Muscle of leg (tissue), 11 donors: Measurements from ENCODE around the gene CWC25. TPM values are rescaled to one million over a fixed set of nuclear protein-coding genes. Genes with fewer than 3 reads are reported as not detected.
A peak's percentile ranks its signal among the peaks of the same experiment; 100 is the strongest.
"Not testable (repeated sequence)": the region's sequence is repeated elsewhere in the genome, so short reads cannot be mapped to it uniquely, and the experiment has no call there.

Experiments
- DNase-seq: peaks from one replicate; pipeline ENCODE4 v3.0.0; 2013
- H3K27ac ChIP-seq: one replicate; pipeline ENCODE4 v1.5.1; 2013; ENCODE audit warnings: mild to moderate bottlenecking, low read length, control low read depth
- H3K27me3 ChIP-seq: one replicate; pipeline ENCODE4 v1.6.1; 2013; ENCODE audit warnings: low read length; ENCODE audit not compliant: control insufficient read depth, insufficient read depth
- H3K36me3 ChIP-seq: one replicate; pipeline ENCODE4 v1.6.1; 2013; ENCODE audit warnings: low read length; ENCODE audit not compliant: control insufficient read depth, insufficient read depth
- H3K4me1 ChIP-seq: one replicate; pipeline ENCODE4 v1.6.1; 2013; ENCODE audit warnings: low read length; ENCODE audit not compliant: control insufficient read depth, insufficient read depth
- H3K4me3 ChIP-seq: one replicate; pipeline ENCODE4 v1.5.1; 2013; ENCODE audit warnings: low read length, control low read depth
- H3K9me3 ChIP-seq: replicated peaks from 2 replicates; pipeline ENCODE4 v1.6.1; 2013; ENCODE audit warnings: low read depth, low read length; ENCODE audit not compliant: control insufficient read depth
- WGBS: methylation state at CpG from one replicate; pipeline ENCODE4 v1.1.5; 2013; ENCODE audit warnings: missing lambda C conversion rate; ENCODE audit not compliant: insufficient coverage; 5-methylcytosine and 5-hydroxymethylcytosine counted together
- polyA plus RNA-seq, 8 donors: library from polyadenylated mRNA; unstranded; fragments of 120-200 nt; gene quantifications; one replicate each; pipeline versions ENCODE4 v1.2.1 to v1.2.3, GENCODE V29; 2013; ENCODE audit warnings: inconsistent platforms in 1 of 8, low replicate concordance in 1 of 8; ENCODE audit not compliant: insufficient read length in 8 of 8, insufficient read depth in 1 of 8
- total RNA-seq: library from RNA; stranded (reverse); fragments of 120-200 nt; gene quantifications from one replicate; pipeline ENCODE4 v1.2.4, GENCODE V29; 2013

The CWC25 gene
- total and polyA plus RNA-seq, 9 donors: 9.2 to 18.6 (median 14.1) TPM

DNA sequence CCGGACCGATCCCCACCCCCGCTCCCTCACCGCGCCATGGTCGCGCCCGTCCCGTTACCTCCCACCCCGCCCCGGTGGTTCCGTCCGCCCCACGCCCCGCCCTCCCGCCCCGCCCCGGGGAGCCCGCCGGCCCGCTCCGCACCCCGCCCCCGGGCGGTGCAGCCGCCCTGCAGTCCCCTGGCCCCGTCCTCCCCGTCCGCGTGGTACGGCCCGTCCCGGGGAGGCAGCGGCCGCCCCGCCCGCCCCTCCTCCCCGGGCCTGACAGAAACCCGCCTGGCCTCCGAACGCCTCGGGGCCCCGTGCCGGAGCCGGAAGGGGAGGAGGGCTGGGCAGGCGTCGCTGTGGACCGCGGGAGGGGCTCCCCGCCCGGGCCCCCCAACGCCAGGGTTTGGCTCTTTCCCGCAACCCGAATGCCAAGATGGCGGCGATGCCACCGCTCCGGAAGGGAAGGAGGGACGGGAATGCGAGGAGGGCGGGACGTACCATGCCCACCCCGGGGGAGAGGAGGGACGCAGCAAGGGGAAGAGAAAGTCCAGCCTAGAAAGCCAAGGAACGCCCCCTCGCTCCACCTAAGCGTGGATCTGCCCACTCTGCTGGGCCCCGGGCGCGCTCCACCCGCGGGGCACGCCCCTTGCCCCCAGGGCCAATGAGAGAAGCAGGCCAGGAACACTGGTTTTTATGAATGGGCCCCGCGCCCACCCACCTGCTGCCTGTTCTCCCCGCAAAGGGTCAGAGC is 25.5 kb downstream of the CWC25 start, which contains the start of gene PIP4K2B:
PIP4K2B (minus strand) TSS at position 56 of the 736 bp plus-strand sequence. CDS start 132 bp downstream, outside the sequence.
- Histone ChIP-seq H3K27ac (peak within 1 kb of the TSS; percentile 91), H3K4me1 (peaks cover 21% of the 10 kb centered on the region), H3K4me3 (peak within 1 kb of the TSS; percentile 76), H3K36me3 (peaks cover 43% of the 10 kb centered on the region), H3K27me3 (no peaks in the 10 kb centered on the region), H3K9me3 (no peaks in the 10 kb centered on the region)
- WGBS: under 1% methylated on average over 56 of the region's 76 CpGs
- DNase-seq: peak; percentile 98

DNA sequence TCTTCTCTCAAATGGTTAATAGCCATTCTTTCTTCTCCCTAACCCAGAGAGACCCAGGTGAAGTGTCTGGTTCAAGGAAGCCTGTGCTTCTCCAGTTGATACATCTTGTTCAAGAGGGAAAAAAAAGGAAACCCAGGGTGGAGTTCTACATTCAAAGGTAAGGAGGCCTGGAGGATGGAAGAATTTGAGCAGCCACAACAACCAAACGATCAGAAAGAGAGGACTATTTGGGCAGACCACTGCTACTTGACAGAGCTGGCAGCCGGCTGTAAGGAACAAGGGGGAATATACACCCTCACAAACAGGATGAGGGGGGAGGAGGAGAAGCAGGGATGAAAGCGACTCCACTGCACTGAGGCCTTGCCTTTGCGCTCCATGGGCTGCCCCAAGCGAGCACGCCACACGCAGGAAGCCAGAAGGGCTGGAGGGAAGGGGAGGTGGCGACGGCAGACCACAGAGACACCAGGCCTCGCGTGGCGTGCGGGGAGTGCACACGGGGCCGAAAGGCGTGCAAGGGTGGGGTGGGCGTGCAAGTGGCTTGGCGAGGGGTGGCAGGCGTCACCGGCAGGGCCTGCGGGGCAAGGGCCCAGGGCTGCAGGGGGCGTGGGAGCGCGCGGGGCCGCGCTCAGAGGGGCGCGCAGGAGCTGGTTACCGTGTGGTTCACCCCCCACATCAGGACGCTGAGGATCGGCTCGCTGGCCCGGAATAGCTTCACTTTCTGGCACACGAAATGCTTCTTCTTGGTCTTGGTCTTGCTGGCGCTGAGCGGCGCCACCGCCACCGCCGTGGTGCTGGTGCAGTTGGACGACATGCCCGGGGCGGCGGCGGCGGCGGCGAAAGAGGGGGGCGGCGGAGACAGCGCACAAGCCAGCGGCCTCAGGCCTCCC is 26.3 kb downstream of the CWC25 start:
- 0% methylated on average over 49 of the region's 53 CpGs for WGBS
- H3K4me3 ChIP-seq: peak overlapping the region; percentile 76
- no peaks in the 10 kb centered on the region for H3K27me3 ChIP-seq
- no peaks in the 10 kb centered on the region for H3K9me3 ChIP-seq
- DNase-seq: peak; percentile 68
- H3K4me1 ChIP-seq: peaks cover 21% of the 10 kb centered on the region
- H3K27ac ChIP-seq: peak overlapping the region; percentile 83
- H3K36me3 ChIP-seq: peaks cover 39% of the 10 kb centered on the region

DNA sequence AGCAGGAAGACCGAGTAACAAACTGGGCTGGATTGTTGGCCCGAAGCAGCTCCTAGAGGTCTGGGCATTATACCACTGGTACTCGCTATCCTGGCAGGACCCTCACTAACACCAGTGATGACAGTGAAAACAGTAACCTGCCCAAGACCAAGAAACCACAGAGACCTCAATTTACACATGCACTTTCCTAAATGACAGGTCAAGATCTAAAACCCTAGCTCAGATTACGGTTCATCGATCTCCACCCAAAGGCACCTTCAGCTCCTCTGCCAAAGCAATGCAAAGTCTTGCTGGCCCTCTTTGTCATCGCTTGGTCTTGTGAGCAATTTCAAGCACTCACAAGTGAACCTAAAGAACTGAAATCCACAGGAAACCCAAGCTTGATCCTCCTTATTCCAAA is 27.3 kb downstream of the CWC25 start:
- H3K4me1 ChIP-seq: peaks cover 21% of the 10 kb centered on the region
- H3K36me3 ChIP-seq: peaks cover 34% of the 10 kb centered on the region
- no peak overlapping the region for H3K27ac ChIP-seq
- 74% methylated on average over 3 of the region's 6 CpGs for WGBS
- peak overlapping the region; percentile 76 for H3K4me3 ChIP-seq
- no peak for DNase-seq
- no peaks in the 10 kb centered on the region for H3K27me3 ChIP-seq
- H3K9me3 ChIP-seq: no peaks in the 10 kb centered on the region

DNA sequence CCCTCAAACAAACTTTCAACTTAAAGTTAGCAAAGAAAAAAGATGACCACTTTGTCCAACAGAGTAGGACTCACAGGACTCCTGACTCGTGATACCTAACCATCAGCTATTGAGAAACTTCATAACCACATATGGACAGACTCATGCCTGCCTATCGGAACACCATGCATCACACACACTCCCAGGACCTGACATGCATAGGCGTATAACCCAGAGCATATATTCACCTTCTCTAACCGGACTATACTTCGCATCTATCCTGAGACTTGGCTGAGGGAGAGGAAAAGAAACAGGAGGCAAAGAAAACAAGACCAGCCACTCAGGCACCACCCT is 28.0 kb downstream of the CWC25 start:
- Histone ChIP-seq H3K27me3 (no peaks in the 10 kb centered on the region), H3K4me1 (peaks cover 21% of the 10 kb centered on the region), H3K27ac (no peak overlapping the region), H3K36me3 (peaks cover 33% of the 10 kb centered on the region), H3K9me3 (no peaks in the 10 kb centered on the region), H3K4me3 (no peak overlapping the region)
- DNase-seq: no peak
- no CpG with 5 or more reads among the region's 5 CpGs for WGBS

DNA sequence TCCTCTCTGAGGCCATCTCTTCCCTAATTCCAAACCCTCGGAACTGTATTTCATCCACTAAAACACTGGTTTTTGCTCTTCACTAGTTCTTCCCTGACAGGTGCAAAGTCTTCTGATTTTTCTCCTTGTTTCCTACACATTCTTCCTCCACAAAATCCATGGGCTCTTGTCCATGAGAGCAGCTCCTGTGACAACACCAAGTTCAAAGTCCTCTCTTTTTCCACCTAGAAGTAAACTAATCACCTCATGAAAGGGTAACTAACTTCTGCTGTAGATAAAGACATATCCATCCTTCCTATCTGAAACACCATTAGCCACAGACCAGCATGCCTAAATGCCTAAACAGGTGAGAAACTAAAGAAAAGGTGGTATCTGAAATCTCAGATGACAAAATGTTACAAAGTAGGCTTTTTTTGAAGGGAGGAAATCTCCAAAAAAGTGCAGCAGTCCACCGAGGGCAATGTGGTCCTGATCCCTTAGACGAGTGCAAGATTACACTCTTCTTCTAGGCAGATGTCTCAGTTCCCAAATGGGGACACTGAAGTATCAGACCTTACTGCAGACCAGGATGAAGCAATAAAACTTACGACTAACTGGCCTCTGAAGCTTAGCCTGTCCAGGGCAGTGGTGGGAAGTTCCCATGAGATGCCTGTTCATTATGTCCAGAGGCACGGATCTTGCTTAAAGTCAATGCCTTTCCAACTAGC is 28.5 kb downstream of the CWC25 start:
- Histone ChIP-seq H3K27ac (no peak overlapping the region), H3K27me3 (no peaks in the 10 kb centered on the region), H3K4me1 (peaks cover 21% of the 10 kb centered on the region), H3K4me3 (no peak overlapping the region), H3K36me3 (peaks cover 29% of the 10 kb centered on the region), H3K9me3 (no peaks in the 10 kb centered on the region)
- no peak for DNase-seq
- 54% methylated on average over 4 of the region's 5 CpGs for WGBS

DNA sequence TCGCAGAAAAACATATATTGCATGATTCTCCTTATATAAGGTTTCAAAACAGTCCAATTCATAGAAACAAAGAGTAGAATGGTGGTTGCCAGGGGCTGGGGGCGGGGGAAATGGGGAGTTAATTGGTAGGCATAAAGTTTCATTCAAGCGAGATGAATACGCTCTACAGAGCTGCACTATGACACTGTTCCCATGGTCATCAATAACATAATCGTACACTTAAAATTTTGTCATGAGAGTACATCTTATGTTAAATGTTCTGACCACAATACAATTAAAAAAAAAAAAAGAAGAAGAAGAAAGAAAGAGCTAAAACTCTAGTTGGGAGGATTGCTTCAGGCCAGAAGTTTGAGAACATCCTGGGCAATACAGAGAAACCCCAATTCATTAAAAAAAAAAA is 30.9 kb downstream of the CWC25 start:
- Histone ChIP-seq H3K27ac (no peak overlapping the region), H3K4me1 (peaks cover 21% of the 10 kb centered on the region), H3K27me3 (no peaks in the 10 kb centered on the region), H3K36me3 (peaks cover 26% of the 10 kb centered on the region), H3K4me3 (no peak overlapping the region), H3K9me3 (no peaks in the 10 kb centered on the region)
- WGBS: no CpG with 5 or more reads among the region's 5 CpGs
- DNase-seq: no peak

DNA sequence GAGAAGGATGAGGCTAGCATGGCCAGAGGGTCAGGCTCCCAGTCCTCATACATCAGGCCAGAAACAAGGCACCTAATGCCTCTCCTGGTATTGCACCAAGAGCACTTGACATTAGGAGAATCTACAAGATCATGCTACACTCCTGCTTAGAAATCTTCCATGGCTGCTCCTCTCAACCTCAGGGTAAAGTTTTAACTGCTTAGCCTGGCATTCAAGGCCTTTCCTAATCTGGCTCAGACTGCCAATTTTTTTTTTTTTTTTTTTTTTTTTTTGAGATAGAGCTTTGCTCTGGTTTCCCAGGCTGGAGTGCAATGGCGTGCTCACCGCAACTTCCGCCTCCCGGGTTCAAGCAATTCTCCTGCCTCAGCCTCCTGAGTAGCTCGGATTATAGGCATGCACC is 34.0 kb downstream of the CWC25 start:
- WGBS: no CpG with 5 or more reads among the region's 5 CpGs
- DNase-seq: no peak
- Histone ChIP-seq H3K9me3 (no peaks in the 10 kb centered on the region), H3K36me3 (peaks cover 26% of the 10 kb centered on the region), H3K27me3 (no peaks in the 10 kb centered on the region), H3K4me3 (no peak overlapping the region), H3K4me1 (no peaks in the 10 kb centered on the region), H3K27ac (no peak overlapping the region)

DNA sequence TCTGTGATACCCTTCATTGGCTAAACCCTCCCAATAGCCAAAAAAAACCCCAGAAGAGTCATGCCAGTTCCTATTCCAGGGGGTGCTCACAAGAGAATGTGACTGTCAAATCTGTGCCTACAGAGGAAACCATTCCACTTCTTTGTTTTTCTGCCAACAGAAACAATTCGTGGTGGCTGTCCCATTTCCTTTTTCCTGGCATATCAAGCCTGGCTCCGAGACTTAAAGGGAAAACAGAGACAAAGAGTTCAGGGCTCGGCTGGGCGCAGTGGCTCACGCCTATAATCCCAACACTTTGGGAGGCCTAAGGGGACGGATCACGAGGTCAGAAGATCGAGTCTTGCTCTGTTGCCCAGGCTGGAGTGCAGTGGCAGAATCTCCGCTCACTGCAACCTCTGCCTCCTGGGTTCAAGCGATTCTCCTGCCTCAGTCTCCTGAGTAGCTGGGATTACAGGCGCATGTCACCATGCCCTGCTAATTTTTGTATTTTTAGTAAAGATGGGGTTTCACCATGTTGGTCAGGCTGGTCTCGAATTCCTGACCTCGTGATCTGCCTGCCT is 34.9 kb downstream of the CWC25 start:
- H3K4me3 ChIP-seq, H3K27me3 ChIP-seq, H3K9me3 ChIP-seq, DNase-seq, H3K4me1 ChIP-seq, H3K27ac ChIP-seq: not testable (repeated sequence)
- WGBS: 57% methylated on average over 9 of the region's 13 CpGs
- peaks cover 31% of the 10 kb centered on the region for H3K36me3 ChIP-seq

DNA sequence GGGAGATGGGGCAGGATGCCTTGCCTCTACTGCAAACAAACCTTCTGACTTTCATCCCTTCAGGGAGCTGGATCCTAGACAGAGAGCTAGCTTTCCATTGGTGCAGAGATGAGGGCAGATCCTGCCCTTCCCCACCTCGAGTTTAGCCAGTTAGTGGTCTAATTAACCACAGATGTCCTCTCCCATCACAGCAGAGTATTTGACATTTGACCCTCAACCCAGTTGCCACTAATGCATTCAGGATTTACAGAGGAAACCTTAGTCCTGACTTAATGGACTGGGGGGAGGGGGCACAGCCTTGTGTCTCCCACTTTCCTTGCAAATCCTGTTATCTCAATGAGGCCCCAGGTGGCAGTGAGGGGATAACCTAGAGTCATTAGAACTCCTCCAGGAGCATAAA is 35.9 kb downstream of the CWC25 start:
- no peak overlapping the region for H3K4me3 ChIP-seq
- WGBS: no CpG with 5 or more reads among the region's 1 CpG
- H3K36me3 ChIP-seq: peaks cover 40% of the 10 kb centered on the region
- H3K27ac ChIP-seq: no peak overlapping the region
- H3K4me1 ChIP-seq: no peaks in the 10 kb centered on the region
- DNase-seq: no peak
- no peaks in the 10 kb centered on the region for H3K27me3 ChIP-seq
- H3K9me3 ChIP-seq: no peaks in the 10 kb centered on the region

DNA sequence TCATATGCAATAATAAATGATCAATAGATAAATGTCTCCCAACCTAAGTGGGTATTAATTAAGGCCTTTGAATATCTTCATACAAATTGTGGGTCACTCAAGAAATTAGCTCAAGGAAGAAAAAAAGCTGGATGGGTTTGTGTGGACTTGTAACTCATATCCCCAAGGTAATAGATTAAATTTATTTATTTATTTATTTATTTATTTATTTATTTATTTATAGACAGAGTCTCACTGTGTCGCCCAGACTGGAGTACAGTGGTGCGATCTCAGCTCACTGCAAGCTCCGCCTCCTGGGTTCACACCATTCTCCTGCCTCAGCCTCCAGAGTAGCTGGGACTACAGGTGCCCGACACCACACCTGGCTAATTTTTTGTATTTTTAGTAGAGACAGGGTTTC is 37.1 kb downstream of the CWC25 start:
- H3K4me3 ChIP-seq: not testable (repeated sequence)
- no CpG with 5 or more reads among the region's 4 CpGs for WGBS
- peaks cover 52% of the 10 kb centered on the region for H3K36me3 ChIP-seq

More for the DNA sequence above, 37.1 kb downstream of the CWC25 start:
- H3K27me3 ChIP-seq, DNase-seq, H3K27ac ChIP-seq, H3K4me1 ChIP-seq, H3K9me3 ChIP-seq: not testable (repeated sequence)
